Measurements from ENCODE around the gene POLR1D. TPM values are rescaled to one million over a fixed set of nuclear protein-coding genes. Genes with fewer than 3 reads are reported as not detected.

POLR1D gene
- total RNA-seq, 4 donors from 2014 or later: 115 to 137 (median 133) TPM

DNA sequence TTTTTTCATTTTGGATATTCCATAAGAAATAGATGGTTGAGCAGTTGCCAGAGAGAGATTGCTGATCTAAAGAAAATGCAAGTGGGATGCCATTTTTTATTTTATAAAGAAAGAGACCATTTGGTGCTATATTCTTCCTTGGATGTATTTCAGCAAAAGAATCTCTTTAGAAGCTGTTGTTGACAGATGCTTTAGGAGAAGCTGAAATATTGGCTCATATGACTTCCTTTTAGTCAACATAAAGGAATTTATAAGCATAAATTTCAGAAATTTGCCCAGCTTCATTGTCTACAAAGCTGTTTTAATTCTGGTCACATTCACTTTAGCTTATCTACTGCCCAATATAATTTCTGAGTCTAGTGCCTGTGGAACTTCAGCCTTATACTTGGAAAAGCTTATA is 36.9 kb downstream of the POLR1D start:
- Histone ChIP-seq H3K27ac (no peak overlapping the region), H3K4me3 (no peak overlapping the region), H3K27me3 (no peaks in the 10 kb centered on the region), H3K4me1 (peaks cover 0 to 45% (median 2%) of the 10 kb centered on the region in 3 donors), H3K9me3 (no peaks in the 10 kb centered on the region), H3K36me3 (no peaks in the 10 kb centered on the region)
- no peak for ATAC-seq
- TF ChIP-seq POLR2A (IDR thresholded peaks at IDR 0.05) (no peak), EP300 (IDR thresholded peaks at IDR 0.05) (no peak), POLR2AphosphoS5 (IDR thresholded peaks at IDR 0.05) (no peak)
- TF ChIP-seq, protein P1, sequence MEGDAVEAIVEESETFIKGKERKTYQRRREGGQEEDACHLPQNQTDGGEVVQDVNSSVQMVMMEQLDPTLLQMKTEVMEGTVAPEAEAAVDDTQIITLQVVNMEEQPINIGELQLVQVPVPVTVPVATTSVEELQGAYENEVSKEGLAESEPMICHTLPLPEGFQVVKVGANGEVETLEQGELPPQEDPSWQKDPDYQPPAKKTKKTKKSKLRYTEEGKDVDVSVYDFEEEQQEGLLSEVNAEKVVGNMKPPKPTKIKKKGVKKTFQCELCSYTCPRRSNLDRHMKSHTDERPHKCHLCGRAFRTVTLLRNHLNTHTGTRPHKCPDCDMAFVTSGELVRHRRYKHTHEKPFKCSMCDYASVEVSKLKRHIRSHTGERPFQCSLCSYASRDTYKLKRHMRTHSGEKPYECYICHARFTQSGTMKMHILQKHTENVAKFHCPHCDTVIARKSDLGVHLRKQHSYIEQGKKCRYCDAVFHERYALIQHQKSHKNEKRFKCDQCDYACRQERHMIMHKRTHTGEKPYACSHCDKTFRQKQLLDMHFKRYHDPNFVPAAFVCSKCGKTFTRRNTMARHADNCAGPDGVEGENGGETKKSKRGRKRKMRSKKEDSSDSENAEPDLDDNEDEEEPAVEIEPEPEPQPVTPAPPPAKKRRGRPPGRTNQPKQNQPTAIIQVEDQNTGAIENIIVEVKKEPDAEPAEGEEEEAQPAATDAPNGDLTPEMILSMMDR (IDR thresholded peaks at IDR 0.05): no peak

DNA sequence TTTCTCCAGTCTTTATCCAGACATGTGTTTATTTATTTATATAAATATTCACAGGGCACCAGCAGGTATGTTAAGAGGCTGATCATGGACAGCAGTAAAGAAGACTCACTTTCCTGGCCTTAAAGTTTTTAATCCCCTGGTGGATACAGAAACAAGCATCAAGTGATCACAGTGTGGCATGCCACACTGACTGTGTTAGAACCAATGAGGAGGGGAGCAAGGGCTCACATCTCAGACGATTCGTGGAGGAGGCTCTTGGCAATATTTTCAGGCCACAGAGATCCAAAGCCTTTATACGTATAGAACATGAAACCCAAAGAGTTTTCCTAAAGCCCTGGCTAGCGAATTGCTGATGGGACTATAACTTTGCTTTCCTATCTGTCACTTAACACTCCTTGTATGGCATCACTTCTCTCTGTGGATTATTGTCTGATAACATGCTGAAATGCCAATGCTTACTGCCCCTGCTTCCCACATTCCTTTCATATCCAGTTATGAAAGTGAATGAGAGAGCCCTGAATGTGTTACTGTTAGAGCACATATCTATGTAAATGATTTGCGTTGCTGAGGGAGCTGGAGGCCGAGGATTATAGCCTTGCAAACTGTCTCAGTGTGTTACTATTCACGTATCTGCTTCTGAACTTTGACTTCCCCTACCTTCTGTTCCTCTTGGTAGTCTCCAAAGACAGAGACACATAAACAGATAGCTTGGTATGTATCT is 37.6 kb downstream of the POLR1D start:
- no peak for TF ChIP-seq EP300 (IDR thresholded peaks at IDR 0.05)
- TF ChIP-seq, protein P1 (IDR thresholded peaks at IDR 0.05): no peak
- TF ChIP-seq POLR2A (IDR thresholded peaks at IDR 0.05): no peak
- no peak for TF ChIP-seq POLR2AphosphoS5 (IDR thresholded peaks at IDR 0.05)
- 64 to 77% methylated on average over 4 to 6 of the region's 7 CpGs for WGBS, 2 donors (ENCODE audit: low coverage in 1 of 2)
- Histone ChIP-seq H3K9me3 (no peaks in the 10 kb centered on the region), H3K27me3 (no peaks in the 10 kb centered on the region), H3K36me3 (no peaks in the 10 kb centered on the region), H3K27ac (no peak overlapping the region), H3K4me3 (no peak overlapping the region), H3K4me1 (peaks cover 0 to 49% (median 2%) of the 10 kb centered on the region in 3 donors)
- no peak for ATAC-seq

DNA sequence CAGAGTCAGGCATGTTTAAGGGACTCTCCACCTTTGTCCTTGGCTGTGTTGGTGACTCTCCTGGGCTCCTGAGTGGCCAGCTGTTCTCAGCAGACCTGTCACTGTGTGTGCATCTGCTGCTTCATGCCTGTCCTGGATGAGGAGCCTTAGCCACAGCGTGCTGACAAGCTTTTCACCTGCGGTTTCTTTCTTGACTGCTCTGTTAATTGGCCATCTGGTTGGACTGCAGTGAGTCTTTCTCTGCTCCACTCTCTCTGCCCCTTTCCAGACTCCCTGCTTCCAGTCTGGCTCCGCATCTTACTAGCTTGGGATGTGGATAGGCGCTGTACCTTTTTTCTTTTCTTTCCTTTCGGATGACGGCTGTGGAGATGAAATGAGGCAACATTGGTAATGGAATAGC is 38.8 kb downstream of the POLR1D start:
- ATAC-seq: no peak
- Histone ChIP-seq H3K4me3 (no peak overlapping the region), H3K9me3 (no peaks in the 10 kb centered on the region), H3K27me3 (no peaks in the 10 kb centered on the region), H3K36me3 (peaks cover 0 to 2% of the 10 kb centered on the region in 2 donors), H3K27ac (no peak overlapping the region), H3K4me1 (peaks cover 0 to 54% (median 2%) of the 10 kb centered on the region in 3 donors)
- WGBS, 2 donors (ENCODE audit: low coverage in 1 of 2): 95 to 96% methylated on average over 4 to 6 of the region's 6 CpGs
- TF ChIP-seq POLR2AphosphoS5 (IDR thresholded peaks at IDR 0.05): no peak
- no peak for TF ChIP-seq POLR2A (IDR thresholded peaks at IDR 0.05)
- TF ChIP-seq, protein P1 (IDR thresholded peaks at IDR 0.05): no peak
- no peak for TF ChIP-seq EP300 (IDR thresholded peaks at IDR 0.05)

DNA sequence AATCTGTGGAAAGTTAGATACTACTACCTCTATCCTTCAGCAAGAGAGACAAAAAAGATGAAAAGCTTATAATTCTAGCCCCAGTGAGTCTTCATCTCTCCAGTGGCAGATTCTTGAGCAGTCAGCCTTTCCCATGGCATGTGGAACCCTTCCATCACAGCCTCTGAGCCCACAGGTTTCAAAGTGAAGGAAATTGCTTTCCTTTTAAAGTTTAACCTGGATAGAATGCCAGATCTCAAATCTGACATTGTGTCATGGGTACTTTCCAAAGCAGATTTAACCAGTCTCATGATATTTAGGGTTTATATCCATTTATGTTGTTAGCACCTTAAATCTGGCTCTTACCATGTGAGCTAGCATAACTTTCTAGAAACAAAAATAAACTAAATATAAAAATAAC is 39.3 kb downstream of the POLR1D start:
- H3K27ac ChIP-seq: no peak overlapping the region
- TF ChIP-seq, protein P1 (IDR thresholded peaks at IDR 0.05): no peak
- TF ChIP-seq EP300 (IDR thresholded peaks at IDR 0.05) (no peak), POLR2AphosphoS5 (IDR thresholded peaks at IDR 0.05) (no peak), POLR2A (IDR thresholded peaks at IDR 0.05) (no peak)
- peaks cover 0 to 8% of the 10 kb centered on the region in 2 donors for H3K36me3 ChIP-seq
- peaks cover 0 to 54% (median 2%) of the 10 kb centered on the region in 3 donors for H3K4me1 ChIP-seq
- H3K9me3 ChIP-seq: no peaks in the 10 kb centered on the region
- no peaks in the 10 kb centered on the region for H3K27me3 ChIP-seq
- ATAC-seq: no peak
- H3K4me3 ChIP-seq: no peak overlapping the region
